Measurements from ENCODE around the gene GUCY2F.

The GUCY2F gene

DNA sequence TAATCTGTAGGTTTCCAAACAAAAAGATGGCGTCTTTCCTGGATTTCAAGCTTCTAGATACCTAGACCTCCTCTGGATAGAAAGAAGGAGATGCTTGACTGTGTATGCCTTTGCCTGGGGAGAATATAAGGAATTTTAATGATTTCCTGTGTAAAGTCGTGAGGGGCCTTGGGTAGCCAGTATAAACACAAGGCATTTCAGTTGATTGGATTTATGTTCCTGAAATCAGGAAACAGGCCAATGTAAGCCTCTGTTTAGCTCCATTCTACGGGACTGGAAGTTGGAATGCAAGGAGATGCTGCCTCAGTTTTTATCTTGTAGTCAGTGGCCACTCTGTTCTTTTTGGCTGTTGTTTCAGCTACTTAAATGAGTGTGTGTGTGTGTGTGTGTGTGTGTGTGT, 137.2 kb downstream of the GUCY2F start:
- no peak for DNase-seq (ENCODE audit: low read depth in 2 of 3, low spot score in 2 of 3)

DNA sequence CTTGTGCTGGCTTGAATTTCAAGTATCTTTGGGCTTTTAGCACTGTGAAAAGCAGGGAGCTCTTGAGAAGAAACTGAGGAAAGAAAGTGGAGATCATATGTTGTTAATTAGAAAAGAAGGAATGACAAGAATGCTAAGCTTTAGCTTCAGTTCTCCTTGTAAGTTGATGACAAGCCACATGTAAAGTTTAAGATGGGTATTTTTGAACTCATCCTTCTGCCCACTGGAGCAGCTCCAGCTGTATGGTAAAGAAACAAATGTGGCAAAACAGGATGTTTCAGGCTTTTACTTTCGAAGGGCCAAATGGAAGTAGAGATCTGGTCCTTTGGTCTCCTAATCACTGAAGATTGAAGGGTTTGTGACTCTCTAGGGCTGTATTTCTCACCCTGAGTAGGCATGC, 137.8 kb downstream of the GUCY2F start:
- no peak for DNase-seq (ENCODE audit: low read depth in 2 of 3, low spot score in 2 of 3)

DNA sequence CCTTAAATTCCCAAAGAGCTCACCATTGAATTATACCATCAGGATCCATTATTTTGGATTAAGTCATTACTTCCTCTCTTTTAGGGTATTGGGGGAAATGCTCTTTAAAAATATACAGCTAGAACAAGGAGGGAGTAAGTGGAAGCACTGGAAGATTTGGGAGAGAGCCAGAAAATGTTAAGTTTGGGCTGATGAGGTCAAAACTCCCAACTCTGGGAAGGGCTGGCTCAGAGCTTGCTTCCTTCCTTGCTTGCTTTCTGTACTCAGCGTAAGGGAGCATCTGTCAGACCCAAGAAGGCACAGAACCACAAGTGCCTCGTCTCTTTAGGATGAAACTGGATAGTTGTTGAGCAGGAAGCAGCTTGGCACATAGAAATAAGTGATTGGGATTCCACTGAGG, 138.2 kb downstream of the GUCY2F start:
- DNase-seq (ENCODE audit: low read depth in 2 of 3, low spot score in 2 of 3), result no peak

DNA sequence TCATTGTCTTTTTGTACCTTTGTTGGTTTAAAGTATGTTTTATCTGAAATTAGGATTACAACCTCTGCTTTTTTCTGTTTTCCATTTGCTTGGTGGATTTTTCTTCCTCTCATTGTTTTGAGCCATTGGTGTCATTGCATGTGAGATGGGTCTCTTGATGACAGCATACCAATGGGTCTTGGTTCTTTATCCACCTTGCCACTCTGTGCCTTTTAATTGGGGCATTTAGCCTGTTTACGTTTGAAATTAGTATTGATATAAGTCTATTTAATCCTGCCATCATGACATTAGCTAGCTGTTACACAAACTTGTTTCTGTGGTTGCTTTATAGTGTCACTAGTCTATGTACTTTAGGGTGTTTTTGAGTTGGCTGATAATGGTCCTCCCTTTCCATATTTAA, 145.7 kb downstream of the GUCY2F start:
- DNase-seq (ENCODE audit: low read depth in 2 of 3, low spot score in 2 of 3), result no peak

DNA sequence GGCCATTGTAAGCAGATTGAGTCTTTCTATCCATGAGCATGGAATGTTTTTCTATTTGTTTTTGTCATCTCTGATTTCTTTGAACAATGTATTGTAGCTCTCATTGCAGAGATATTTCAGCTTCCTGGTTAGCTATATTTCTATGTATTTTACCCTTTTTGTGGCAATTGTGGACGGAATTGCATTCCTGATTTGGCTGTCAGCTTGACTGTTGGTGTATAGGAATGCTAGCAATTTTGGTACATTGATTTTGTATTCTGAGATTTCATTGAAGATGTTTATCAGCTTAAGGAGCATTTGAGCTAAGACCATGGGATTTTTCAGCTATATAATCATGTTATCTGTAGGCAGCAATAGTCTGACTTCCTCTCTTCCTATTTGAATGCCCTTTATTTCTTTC, 154.6 kb downstream of the GUCY2F start:
- DNase-seq (ENCODE audit: low read depth in 2 of 3, low spot score in 2 of 3), result no peak

Data from activated CD8-positive, alpha-beta memory T cell treated with anti-CD3 and anti-CD28 coated beads for 48 hours (primary cell).